ENCODE results near the gene TUBB. TPM values are rescaled to one million over a fixed set of nuclear protein-coding genes. Genes with fewer than 3 reads are reported as not detected.

TUBB gene
- polyA plus RNA-seq (ENCODE audit: insufficient read depth in 1 of 5, insufficient read length in 5 of 5, low replicate concordance in 1 of 5), result 1,000 to 10,000 TPM; 1,106 to 1,526 (median 1,140) TPM
- long read RNA-seq, donor 1, transcript TUBB-205 (4 exons, 2,670 nt), result major isoform, 748 of 1,044 reads
- long read RNA-seq, donor 1, partial matches to known transcripts, result 216 of 1,044 reads
- long read RNA-seq, donor 1, other reads (novel, unspliced or antisense), result 79 of 1,044 reads
- long read RNA-seq, donor 2, transcript TUBB-205 (4 exons, 2,670 nt), result major isoform, 482 of 758 reads
- long read RNA-seq, donor 2, partial matches to known transcripts, result 267 of 758 reads
- long read RNA-seq, donor 2, other reads (novel, unspliced or antisense), result 7 of 758 reads
- long read RNA-seq, donor 3, transcript TUBB-205 (4 exons, 2,670 nt), result major isoform, 482 of 749 reads
- long read RNA-seq, donor 3, partial matches to known transcripts, result 213 of 749 reads
- long read RNA-seq, donor 3, other reads (novel, unspliced or antisense), result 53 of 749 reads
- long read RNA-seq, donor 4, transcript TUBB-205 (4 exons, 2,670 nt), result major isoform, 319 of 405 reads
- long read RNA-seq, donor 4, partial matches to known transcripts, result 85 of 405 reads
- long read RNA-seq, donor 4, other reads (novel, unspliced or antisense), result 0 of 405 reads
- long read RNA-seq, donor 5, transcript TUBB-205 (4 exons, 2,670 nt), result major isoform, 920 of 1,049 reads
- long read RNA-seq, donor 5, partial matches to known transcripts, result 109 of 1,049 reads
- long read RNA-seq, donor 5, other reads (novel, unspliced or antisense), result 19 of 1,049 reads
- long read RNA-seq, donor 6, transcript TUBB-205 (4 exons, 2,670 nt), result major isoform, 713 of 959 reads
- long read RNA-seq, donor 6, partial matches to known transcripts, result 168 of 959 reads
- long read RNA-seq, donor 6, other reads (novel, unspliced or antisense), result 76 of 959 reads
- long read RNA-seq, donor 7, transcript TUBB-205 (4 exons, 2,670 nt), result major isoform, 484 of 519 reads
- long read RNA-seq, donor 7, partial matches to known transcripts, result 35 of 519 reads
- long read RNA-seq, donor 7, other reads (novel, unspliced or antisense), result 0 of 519 reads
- long read RNA-seq, donor 8, transcript TUBB-205 (4 exons, 2,670 nt), result major isoform, 332 of 498 reads
- long read RNA-seq, donor 8, partial matches to known transcripts, result 164 of 498 reads
- long read RNA-seq, donor 8, other reads (novel, unspliced or antisense), result 0 of 498 reads

GRCh38 chr6:30719791-30720737, at the start of gene TUBB:
TUBB (plus strand) TSS chr6:30720352; CDS start chr6:30720507, 155 bp downstream.
- DNase-seq, result peak; percentile 97

- DNase-seq, result no peak
Measured at GRCh38 chr6:30670760-30671527, 49.2 kb upstream of the TUBB start.

DNA sequence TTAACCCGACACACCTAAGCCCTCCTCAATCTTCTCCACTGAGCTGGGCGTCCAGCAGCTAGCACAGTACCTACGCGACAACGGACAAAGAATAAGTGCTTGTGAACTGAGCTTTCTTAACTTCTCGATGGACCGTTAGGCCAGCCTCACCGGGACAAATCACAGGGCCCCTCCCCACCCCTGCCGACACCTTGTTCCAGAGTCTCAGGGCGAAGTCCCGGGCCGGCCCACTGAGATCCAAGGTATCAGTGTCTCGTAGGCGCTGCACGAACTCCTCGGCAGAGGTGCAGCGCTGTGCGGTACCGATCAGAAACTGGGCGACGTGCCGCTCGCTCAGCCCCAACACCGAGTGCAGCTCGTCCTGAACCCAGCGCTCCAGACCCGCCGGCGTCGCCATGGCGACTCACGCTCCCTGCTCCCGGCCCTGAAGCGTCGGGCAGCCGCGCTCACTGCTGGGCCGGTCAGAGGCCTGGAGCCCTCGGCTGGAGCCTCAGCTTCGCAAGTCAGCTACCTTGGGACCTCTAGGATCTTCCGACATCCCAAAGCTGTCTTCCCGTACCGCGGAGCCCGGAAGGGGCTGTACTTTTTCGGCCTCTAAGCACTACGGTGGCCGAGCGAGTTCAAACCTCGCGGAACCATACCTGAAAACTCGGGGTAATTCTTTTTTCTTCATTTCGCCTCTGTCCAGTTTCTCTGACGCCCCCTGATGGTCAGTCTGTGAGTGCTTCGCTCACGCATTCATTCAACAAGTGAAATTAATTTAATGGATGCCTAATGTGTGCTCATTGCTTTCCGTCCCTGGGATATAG, 47.5 kb upstream of the TUBB start, which contains the start of gene DHX16:
Gene DHX16 (minus strand): TSS at position 562 of the 809 bp plus-strand sequence. CDS start 165 bp downstream, at position 397.
- peak; percentile 94 to 95 for DNase-seq

GRCh38 chr6:30676660-30677285, 43.4 kb upstream of the TUBB start:
- no peak for DNase-seq

- peak; percentile 64 to 68 for DNase-seq
Measured at GRCh38 chr6:30678964-30679726, 41.0 kb upstream of the TUBB start.

DNA sequence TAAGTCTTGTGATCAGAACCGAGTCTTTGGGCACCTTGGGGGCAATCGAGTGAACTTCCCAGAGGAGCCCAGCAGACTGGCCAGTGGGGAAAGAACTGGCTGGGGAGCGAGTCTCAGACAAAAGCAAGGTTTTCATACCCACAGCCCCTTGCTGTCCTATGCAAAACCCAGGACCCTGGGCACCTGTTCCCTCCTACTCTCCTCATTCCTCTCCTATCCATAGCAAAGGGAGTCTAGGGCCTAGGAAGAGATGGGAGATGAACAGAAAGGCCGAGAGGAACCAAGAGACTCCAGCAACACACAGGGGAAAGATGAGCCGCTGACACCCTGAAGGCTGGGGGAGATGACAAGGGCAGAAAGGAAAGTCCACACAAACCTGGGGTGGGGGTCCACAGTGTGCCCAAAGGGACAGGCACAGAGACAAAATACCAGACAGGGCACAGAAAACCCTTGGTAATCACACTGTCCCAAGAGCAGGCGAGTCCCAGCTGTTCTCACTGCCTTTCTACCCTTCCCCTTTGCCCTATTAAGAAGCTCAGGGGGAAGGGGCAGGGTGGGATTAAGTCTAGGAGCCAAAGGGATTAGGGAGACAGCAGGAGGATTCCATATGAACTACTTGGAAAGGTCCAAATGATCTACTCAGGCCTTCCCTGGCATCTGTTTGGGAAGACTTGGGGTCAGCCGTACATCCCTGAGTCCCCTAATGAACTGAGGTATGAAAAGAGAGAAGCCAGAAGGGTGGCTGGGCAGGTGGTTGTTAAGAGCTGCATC, 40.2 kb upstream of the TUBB start:
- no peak for DNase-seq

GRCh38 chr6:30681766-30682142, 38.4 kb upstream of the TUBB start:
- no peak for DNase-seq

DNA sequence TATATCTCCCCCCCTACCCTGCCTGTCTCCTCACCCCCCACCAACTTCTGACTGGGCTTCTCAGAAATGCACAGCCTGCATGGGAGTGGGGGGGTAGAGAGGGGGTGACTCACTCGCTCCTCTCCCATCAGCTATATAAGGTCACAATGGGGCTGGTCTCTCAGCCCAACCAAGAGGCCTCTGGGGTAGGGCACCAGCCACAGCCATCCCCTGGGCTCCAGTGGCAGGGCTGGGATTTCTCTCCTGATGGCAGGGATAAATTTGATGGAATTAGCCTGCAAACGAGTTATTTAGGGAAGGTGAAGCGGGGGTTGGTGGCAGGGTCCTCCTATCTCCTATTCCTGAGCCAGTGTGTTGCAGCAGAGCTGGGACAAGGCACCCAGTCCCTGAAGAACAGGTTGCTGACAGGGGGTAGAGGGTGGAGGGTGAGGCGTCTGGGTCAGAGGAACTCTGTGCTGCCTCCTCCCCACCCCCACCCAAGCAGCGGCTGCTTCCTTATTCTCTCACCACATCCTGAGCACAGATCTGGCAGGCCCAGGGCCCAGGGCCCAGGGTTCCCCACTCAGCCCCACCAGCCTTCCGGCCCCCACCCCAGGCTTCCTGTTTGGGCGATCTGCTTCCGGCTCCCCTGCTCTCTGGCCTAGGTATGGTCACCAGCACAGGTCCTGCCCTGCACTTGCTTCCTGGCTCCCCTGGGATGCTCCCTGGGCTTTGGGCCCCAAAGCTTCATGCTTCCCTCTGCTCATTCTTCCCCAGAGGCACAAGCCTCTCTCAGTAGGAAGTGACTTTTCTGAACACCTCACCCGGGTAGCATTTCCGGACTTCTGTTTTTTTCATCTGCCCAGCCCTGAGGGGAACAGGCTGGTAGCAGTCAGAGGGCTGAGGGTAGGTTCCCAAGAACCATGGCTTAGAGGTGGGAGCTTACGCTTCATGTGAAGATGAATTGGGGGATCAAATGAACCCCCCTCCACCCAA, 37.7 kb upstream of the TUBB start:
- DNase-seq, result peak; percentile 55 to 60

GRCh38 chr6:30683183-30683979, 36.8 kb upstream of the TUBB start:
- DNase-seq, result no peak

- DNase-seq, result no peak
Measured at GRCh38 chr6:30683980-30684338, 36.2 kb upstream of the TUBB start.

GRCh38 chr6:30684386-30685156, 35.6 kb upstream of the TUBB start:
- no peak for DNase-seq

GRCh38 chr6:30685157-30686008, 34.8 kb upstream of the TUBB start:
- DNase-seq, result no peak
